ENCODE data around the gene MAN1C1. TPM values are rescaled to one million over a fixed set of nuclear protein-coding genes. Genes with fewer than 3 reads are reported as not detected.
A peak's percentile ranks its signal among the peaks of the same experiment; 100 is the strongest.

Gene MAN1C1
- total and polyA plus RNA-seq, 9 of the 15 experiments (the other 6 are each of a cell fraction or from before 2014, with no cell fraction given) = 0.04 to 0.44 (median 0.10) TPM; not detected in 3

DNA sequence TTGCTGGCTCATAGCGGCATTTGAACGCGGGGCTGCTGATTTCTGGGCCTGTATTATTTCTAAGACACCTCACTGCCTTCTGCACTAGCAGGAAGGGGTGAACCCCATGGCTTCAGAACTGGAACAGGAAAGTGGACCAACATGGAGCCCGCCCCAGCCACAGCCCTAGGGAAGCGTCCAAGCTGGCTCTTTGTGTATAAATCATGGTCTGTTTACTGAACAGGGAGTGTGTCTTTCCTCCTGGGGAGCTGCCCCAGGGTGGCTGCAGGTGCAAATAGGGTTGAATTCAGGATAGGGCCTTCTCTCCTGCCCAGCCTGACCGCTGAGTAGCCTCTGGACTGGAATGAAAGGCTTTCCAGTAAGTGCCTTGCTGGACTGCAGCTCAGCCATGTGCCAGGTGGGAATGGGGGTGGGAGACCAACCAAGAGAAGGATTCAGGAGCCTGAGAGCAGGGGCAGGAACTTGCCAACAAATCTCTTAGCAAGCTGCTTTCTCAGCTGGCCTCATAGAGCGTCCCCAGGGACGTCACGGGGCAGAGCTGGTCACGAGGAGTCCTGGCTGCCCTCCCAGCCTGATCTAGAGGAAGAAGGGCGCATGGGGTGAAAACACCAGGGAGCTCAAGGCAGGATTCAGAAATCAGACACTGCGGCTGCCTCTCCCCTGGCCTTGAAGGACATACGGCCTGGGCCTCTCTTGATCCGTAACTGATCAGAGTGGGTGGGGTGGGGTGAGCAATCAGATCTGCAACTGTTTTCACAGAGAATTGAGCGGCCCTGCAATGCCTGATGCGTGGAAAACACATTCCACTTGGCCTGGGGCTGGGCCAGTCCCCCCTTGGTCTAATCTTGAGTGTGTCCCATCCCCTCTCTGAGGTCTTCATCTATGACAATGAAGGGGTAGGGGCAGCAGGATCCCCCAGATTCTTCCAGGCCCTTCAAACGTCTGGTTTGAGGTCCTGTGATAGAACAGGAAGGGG is 126.9 kb downstream of the MAN1C1 start (continued):
- no peak for TF ChIP-seq RAD21 (CRISPR knock-in tag; conservative IDR thresholded peaks at IDR 0.05 in 1 of 2, IDR thresholded peaks at IDR 0.05 in 1 of 2)
- TF ChIP-seq, protein P1, sequence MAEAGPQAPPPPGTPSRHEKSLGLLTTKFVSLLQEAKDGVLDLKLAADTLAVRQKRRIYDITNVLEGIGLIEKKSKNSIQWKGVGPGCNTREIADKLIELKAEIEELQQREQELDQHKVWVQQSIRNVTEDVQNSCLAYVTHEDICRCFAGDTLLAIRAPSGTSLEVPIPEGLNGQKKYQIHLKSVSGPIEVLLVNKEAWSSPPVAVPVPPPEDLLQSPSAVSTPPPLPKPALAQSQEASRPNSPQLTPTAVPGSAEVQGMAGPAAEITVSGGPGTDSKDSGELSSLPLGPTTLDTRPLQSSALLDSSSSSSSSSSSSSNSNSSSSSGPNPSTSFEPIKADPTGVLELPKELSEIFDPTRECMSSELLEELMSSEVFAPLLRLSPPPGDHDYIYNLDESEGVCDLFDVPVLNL (CRISPR knock-in tag; IDR thresholded peaks at IDR 0.05; ENCODE audit: low read depth) = no peak
- TF ChIP-seq XRCC4 (IDR thresholded peaks at IDR 0.05; ENCODE audit: extremely low read depth, insufficient read depth, insufficient read length) = no peak
- TF ChIP-seq HNRNPH1 (optimal IDR thresholded peaks at IDR 0.05; ENCODE audit: low read depth, low read length) = no peak

DNA sequence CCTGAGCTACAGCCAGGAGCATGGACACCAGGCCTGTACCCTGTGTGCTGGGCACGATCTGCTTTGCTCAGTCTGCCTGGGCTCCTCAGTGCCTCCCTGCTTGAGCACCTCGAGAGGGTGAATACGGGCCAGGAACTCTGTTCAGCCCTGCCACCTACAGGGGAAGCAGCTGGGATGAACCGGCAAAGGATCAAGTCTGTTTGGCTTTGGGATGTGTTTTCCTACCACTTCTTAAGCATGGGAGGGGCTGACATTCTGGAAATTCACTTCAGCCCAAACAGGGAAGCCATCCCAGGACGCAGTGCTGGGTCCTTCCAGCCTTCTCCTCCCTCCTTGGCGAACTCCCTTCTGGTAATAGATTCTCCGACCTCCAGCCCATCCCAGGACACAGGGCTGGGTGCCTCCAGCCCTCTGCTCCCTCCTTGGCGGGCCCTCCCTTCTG is 127.6 kb downstream of the MAN1C1 start:
- no peak overlapping the region for H3K4me2 ChIP-seq (ENCODE audit: insufficient read depth, low read length)
- no peaks in the 10 kb centered on the region for H3K79me2 ChIP-seq (ENCODE audit: control insufficient read depth, insufficient read depth, low read length)
- H3K27ac ChIP-seq (ENCODE audit: extremely low read depth, low read depth, low read length) = no peak overlapping the region
- ATAC-seq (peak; percentile 67), FAIRE-seq (no peak), DNase-seq (ENCODE audit: extremely low read depth in 1 of 4, low spot score in 3 of 4) (peak in 1 of 4 experiments; percentile 27)
- intact Hi-C loops (cut with micrococcal nuclease) (loop anchor here (10.0 kb wide), 1 partner anchor 51 kb away; no protein-coding TSS in a partner anchor), in situ Hi-C loops (cut with MboI) (loop anchor here (5.0 kb wide), 1 partner anchor 48 kb away; no protein-coding TSS in a partner anchor)
- ChIA-PET POLR2A (interaction anchor here (0.6 to 1.9 kb wide), 5 partner anchors 10 to 1055 kb away, joined by 3 to 7 read pairs (median 3); no protein-coding TSS in a partner anchor), CTCF (ENCODE audit: low intra/inter-chr PET ratio) (no interaction called here)
- no peaks in the 10 kb centered on the region for H3K36me3 ChIP-seq (ENCODE audit: control insufficient read depth, insufficient read depth, low read length)
- peaks cover 77 to 95% of the 10 kb centered on the region in 2 experiments for H3K27me3 ChIP-seq (ENCODE audit: control insufficient read depth in 2 of 2, insufficient read depth in 2 of 2, low read length in 2 of 2)
- no peak overlapping the region for H2AFZ ChIP-seq (ENCODE audit: low read depth, low read length)
- no peaks in the 10 kb centered on the region for H3K9me3 ChIP-seq (replicated peaks; ENCODE audit: control insufficient read depth, insufficient read depth, low read depth, low read length)
- BruUV-seq (replicated peaks) = no TSS peak
- peaks cover 29% of the 10 kb centered on the region for H4K20me1 ChIP-seq (replicated peaks; ENCODE audit: control insufficient read depth, insufficient read depth, low read length)
- H3K4me3 ChIP-seq = no peak overlapping the region
- peaks cover 0 to 6% of the 10 kb centered on the region in 2 experiments; a peak in 1 of 5 replicates for H3K4me1 ChIP-seq (replicated peaks in 1 of 2; ENCODE audit: control insufficient read depth in 2 of 2, insufficient read depth in 2 of 2, low read length in 2 of 2)
- H3K9ac ChIP-seq (ENCODE audit: insufficient read depth in 1 of 2, low read depth in 2 of 2, low read length in 2 of 2) = no peak overlapping the region
- 3% methylated on average over 8 of the region's 8 CpGs for WGBS (ENCODE audit: insufficient coverage, low coverage, missing lambda C conversion rate)
- TF ChIP-seq TARDBP (IDR thresholded peaks at IDR 0.05) (no peak), CTBP1 (IDR thresholded peaks at IDR 0.05; ENCODE audit: borderline replicate concordance) (0 out of 2 replicates have a peak, but pooled peaks have one; percentile 23), SRF (CRISPR knock-in tag; IDR thresholded peaks at IDR 0.05) (peak in 1 of 2 experiments; percentile 58; a peak in 1 of 4 replicates), RAD21 (CRISPR knock-in tag; conservative IDR thresholded peaks at IDR 0.05 in 1 of 2, IDR thresholded peaks at IDR 0.05 in 1 of 2) (peak in 1 of 2 experiments; percentile 55; a peak in 2 of 4 replicates)
- TF ChIP-seq, protein P2, sequence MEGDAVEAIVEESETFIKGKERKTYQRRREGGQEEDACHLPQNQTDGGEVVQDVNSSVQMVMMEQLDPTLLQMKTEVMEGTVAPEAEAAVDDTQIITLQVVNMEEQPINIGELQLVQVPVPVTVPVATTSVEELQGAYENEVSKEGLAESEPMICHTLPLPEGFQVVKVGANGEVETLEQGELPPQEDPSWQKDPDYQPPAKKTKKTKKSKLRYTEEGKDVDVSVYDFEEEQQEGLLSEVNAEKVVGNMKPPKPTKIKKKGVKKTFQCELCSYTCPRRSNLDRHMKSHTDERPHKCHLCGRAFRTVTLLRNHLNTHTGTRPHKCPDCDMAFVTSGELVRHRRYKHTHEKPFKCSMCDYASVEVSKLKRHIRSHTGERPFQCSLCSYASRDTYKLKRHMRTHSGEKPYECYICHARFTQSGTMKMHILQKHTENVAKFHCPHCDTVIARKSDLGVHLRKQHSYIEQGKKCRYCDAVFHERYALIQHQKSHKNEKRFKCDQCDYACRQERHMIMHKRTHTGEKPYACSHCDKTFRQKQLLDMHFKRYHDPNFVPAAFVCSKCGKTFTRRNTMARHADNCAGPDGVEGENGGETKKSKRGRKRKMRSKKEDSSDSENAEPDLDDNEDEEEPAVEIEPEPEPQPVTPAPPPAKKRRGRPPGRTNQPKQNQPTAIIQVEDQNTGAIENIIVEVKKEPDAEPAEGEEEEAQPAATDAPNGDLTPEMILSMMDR (IDR thresholded peaks at IDR 0.05 in 2 of 3, conservative IDR thresholded peaks at IDR 0.05 in 1 of 3; ENCODE audit: insufficient read depth in 2 of 3, low read depth in 1 of 3, low read length in 3 of 3) = peak; percentile 28 to 52 (median 30); a peak in 4 of 6 replicates
- peaks cover 6% of the 10 kb centered on the region for H3K9me1 ChIP-seq (ENCODE audit: control insufficient read depth, insufficient read depth, low read length)
